HepG2 (cell line): ENCODE data around the gene USP7. TPM values are rescaled to one million over a fixed set of nuclear protein-coding genes. Genes with fewer than 3 reads are reported as not detected.

ENCODE experiments used
- AGO2 ChIP-seq: fragments of 200-400 bp; formaldehyde crosslinking; optimal IDR thresholded peaks from 2 replicates; pipeline ENCODE3; 2017; ENCODE audit warnings: mild to moderate bottlenecking, low read depth, low read length, moderate library complexity
- CHCHD3 ChIP-seq: sonication (generic); formaldehyde crosslinking; IDR thresholded peaks from 2 replicates; pipeline ENCODE4 v1.8.0; 2022; ENCODE audit warnings: mild to moderate bottlenecking, missing genetic modification reagents, moderate library complexity
- IRX3 ChIP-seq: sonication (generic); formaldehyde crosslinking; IDR thresholded peaks from 2 replicates; pipeline ENCODE4 v1.8.1; 2023; ENCODE audit warnings: mild to moderate bottlenecking, low read depth, missing genetic modification reagents, borderline replicate concordance
- ISL2 ChIP-seq: sonication (generic); formaldehyde crosslinking; IDR thresholded peaks from 2 replicates; pipeline ENCODE4 v1.5.0; 2020; ENCODE audit warnings: missing genetic modification reagents
- KDM5B ChIP-seq: sonication (generic); formaldehyde crosslinking; IDR thresholded peaks from 2 replicates; pipeline ENCODE4 v1.4.0; 2020; ENCODE audit warnings: missing genetic modification reagents, mild to moderate bottlenecking, borderline replicate concordance
- NFE2L2 ChIP-seq: fragments of 150-350 bp; IDR thresholded peaks from 2 replicates; pipeline ENCODE4 v1.6.1; 2014; ENCODE audit warnings: low read length
- RBFOX2 ChIP-seq: fragments of 200-400 bp; formaldehyde crosslinking; IDR thresholded peaks from 2 replicates; pipeline ENCODE4 v1.6.1; 2017; ENCODE audit warnings: low read depth, mild to moderate bottlenecking, low read length
- RXRA ChIP-seq: sonication (generic); formaldehyde crosslinking; IDR thresholded peaks from 2 replicates; pipeline ENCODE4 v1.5.1; 2020; ENCODE audit warnings: missing genetic modification reagents
- RXRB ChIP-seq: IDR thresholded peaks from 2 replicates; pipeline ENCODE4 v1.6.1; 2016; ENCODE audit warnings: borderline replicate concordance, missing genetic modification reagents, missing compliant biosample characterization
- TBX2 ChIP-seq: sonication (generic); formaldehyde crosslinking; IDR thresholded peaks from 2 replicates; pipeline ENCODE4 v1.5.0; 2020; ENCODE audit warnings: missing genetic modification reagents, mild to moderate bottlenecking, borderline replicate concordance
- THAP11 ChIP-seq: IDR thresholded peaks from 2 replicates; pipeline ENCODE4 v1.6.1; 2016; ENCODE audit warnings: missing biosample characterization, missing genetic modification reagents
- ZBTB42 ChIP-seq: sonication (generic); formaldehyde crosslinking; IDR thresholded peaks from 2 replicates; pipeline ENCODE4 v1.5.0; 2020; ENCODE audit warnings: mild to moderate bottlenecking, missing genetic modification reagents
- ZBTB7B ChIP-seq: sonication (generic); formaldehyde crosslinking; IDR thresholded peaks from 2 replicates; pipeline ENCODE4 v1.4.0; 2020; ENCODE audit warnings: missing genetic modification reagents
- ZFP37 ChIP-seq: sonication (generic); formaldehyde crosslinking; IDR thresholded peaks from 2 replicates; pipeline ENCODE4 v1.4.0; 2020; ENCODE audit warnings: missing genetic modification reagents, borderline replicate concordance
- ZNF260 ChIP-seq: sonication (generic); formaldehyde crosslinking; IDR thresholded peaks from 2 replicates; pipeline ENCODE4 v1.4.0; 2020; ENCODE audit warnings: missing genetic modification reagents, low read depth, mild to moderate bottlenecking, borderline replicate concordance
- ZNF552 ChIP-seq: sonication (generic); formaldehyde crosslinking; IDR thresholded peaks from 2 replicates; pipeline ENCODE4 v1.9.0; 2022; ENCODE audit warnings: missing genetic modification reagents, mild to moderate bottlenecking, borderline replicate concordance
- ZNF558 ChIP-seq: sonication (generic); formaldehyde crosslinking; IDR thresholded peaks from 2 replicates; pipeline ENCODE4 v1.9.0; 2022; ENCODE audit warnings: mild to moderate bottlenecking, missing genetic modification reagents, borderline replicate concordance
- ZNF607 ChIP-seq: sonication (generic); formaldehyde crosslinking; IDR thresholded peaks from 2 replicates; pipeline ENCODE4 v1.5.1; 2020; ENCODE audit warnings: missing genetic modification reagents, mild to moderate bottlenecking, borderline replicate concordance
- polyA plus RNA-seq, 8 experiments: library from polyadenylated mRNA; depleted of rRNA in 3 of 8; stranded (reverse) in 7 of 8; unstranded in 1 of 8; fragments of >200 nt; fragmentation: Illumina TruSeq in 4 of 8; extraction: Trizol in 4 of 8; gene quantifications; 2 replicates each; pipeline versions ENCODE4 v1.2.1 to v1.2.3, GENCODE V29; 2011 to 2016; ENCODE audit warnings: low read depth in 4 of 8, missing spikeins in 1 of 8, mixed read lengths in 1 of 8; ENCODE audit not compliant: insufficient read depth in 1 of 8
- total RNA-seq, 5 experiments: library from RNA; depleted of rRNA; stranded (reverse); fragments of >200 nt; fragmentation: Illumina TruSeq; extraction: Trizol; gene quantifications; 2 replicates each; pipeline ENCODE4 v1.2.3, GENCODE V29; 2016; ENCODE audit warnings: low read depth in 1 of 5
- TF ChIP-seq, protein P1 (sequence below): IDR thresholded peaks from 2 replicates; pipeline ENCODE4 v1.6.1; 2012; ENCODE audit warnings: low read depth, low read length, improper control_type of control experiment
- TF ChIP-seq, protein P2 (sequence below): sonication (generic); formaldehyde crosslinking; conservative IDR thresholded peaks from 2 replicates; pipeline ENCODE4 v1.4.0; 2020; ENCODE audit warnings: missing genetic modification reagents
- TF ChIP-seq, protein P3 (sequence below): sonication (generic); formaldehyde crosslinking; IDR thresholded peaks from 2 replicates; pipeline ENCODE4 v1.5.0; 2020; ENCODE audit warnings: missing genetic modification reagents
- TF ChIP-seq, protein P4 (sequence below): sonication (generic); formaldehyde crosslinking; IDR thresholded peaks from 2 replicates; pipeline ENCODE4 v1.8.0; 2022; ENCODE audit warnings: missing genetic modification reagents, mild to moderate bottlenecking, moderate library complexity, borderline replicate concordance
- TF ChIP-seq, protein P5 (sequence below): sonication (generic); IDR thresholded peaks from 2 replicates; pipeline ENCODE4 v1.6.1; 2016; ENCODE audit warnings: low read depth, borderline replicate concordance

USP7 gene
- total and polyA plus RNA-seq, 2 of the 13 experiments (the other 11 are each of a cell fraction or from before 2014, with no cell fraction given): 52.5 to 173 TPM

DNA sequence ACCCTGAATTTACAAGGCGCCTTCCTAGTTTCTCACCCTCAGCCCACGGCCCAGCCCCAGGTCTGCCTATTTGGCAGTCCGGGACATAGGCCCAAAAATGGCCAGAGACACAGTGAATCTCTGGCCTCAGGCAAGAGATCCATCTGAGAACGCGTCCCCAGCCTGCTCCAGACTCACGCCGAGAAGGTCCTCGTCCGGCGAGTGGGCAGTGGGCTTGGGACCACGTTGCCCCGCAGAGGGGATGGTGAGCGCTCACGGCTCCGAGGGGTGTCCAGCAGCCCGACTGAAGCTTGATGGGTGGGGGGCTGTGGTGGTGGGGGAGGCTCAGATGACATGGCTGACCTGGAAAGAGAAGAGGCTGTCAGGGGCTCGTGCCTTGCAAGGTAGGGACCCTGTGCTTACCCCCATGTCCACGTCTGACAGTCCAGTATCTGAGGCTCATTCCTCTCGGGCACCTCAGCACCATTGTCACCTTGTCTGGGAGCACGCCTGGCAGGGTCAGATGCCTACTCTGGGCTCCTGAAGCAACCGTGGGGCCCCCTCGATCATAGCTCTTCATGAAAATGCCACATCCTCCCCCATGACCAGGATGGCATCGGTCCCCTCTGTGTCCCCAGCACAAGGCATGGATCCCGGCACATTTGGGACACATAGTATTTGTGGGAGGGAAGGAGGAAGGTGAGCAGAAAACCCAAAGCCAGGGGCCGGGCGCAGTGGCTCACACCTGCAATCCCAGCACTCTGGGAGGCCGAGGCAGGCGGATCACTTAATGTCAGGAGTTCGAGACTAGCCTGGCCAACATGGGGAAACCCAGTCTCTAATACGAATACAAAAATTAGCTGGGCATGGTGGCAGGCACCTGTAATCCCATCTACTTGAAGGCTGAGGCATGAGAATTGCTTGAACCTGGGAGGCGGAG is 104.5 kb downstream of the USP7 start (continued):
- TF ChIP-seq RBFOX2: no peak
- TF ChIP-seq, protein P1, sequence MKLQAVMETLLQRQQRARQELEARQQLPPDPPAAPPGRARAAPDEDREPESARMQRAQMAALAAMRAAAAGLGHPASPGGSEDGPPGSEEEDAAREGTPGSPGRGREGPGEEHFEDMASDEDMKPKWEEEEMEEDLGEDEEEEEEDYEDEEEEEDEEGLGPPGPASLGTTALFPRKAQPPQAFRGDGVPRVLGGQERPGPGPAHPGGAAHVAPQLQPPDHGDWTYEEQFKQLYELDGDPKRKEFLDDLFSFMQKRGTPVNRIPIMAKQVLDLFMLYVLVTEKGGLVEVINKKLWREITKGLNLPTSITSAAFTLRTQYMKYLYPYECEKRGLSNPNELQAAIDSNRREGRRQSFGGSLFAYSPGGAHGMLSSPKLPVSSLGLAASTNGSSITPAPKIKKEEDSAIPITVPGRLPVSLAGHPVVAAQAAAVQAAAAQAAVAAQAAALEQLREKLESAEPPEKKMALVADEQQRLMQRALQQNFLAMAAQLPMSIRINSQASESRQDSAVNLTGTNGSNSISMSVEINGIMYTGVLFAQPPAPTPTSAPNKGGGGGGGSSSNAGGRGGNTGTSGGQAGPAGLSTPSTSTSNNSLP: no peak
- TF ChIP-seq, protein P2, sequence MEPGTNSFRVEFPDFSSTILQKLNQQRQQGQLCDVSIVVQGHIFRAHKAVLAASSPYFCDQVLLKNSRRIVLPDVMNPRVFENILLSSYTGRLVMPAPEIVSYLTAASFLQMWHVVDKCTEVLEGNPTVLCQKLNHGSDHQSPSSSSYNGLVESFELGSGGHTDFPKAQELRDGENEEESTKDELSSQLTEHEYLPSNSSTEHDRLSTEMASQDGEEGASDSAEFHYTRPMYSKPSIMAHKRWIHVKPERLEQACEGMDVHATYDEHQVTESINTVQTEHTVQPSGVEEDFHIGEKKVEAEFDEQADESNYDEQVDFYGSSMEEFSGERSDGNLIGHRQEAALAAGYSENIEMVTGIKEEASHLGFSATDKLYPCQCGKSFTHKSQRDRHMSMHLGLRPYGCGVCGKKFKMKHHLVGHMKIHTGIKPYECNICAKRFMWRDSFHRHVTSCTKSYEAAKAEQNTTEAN: no peak
- no peak for TF ChIP-seq ZNF558
- TF ChIP-seq ZNF607 (CRISPR knock-in tag): 0 out of 2 replicates have a peak, but pooled peaks have one; percentile 29
- no peak for TF ChIP-seq ZBTB7B
- no peak for TF ChIP-seq ZBTB42
- TF ChIP-seq, protein P3, sequence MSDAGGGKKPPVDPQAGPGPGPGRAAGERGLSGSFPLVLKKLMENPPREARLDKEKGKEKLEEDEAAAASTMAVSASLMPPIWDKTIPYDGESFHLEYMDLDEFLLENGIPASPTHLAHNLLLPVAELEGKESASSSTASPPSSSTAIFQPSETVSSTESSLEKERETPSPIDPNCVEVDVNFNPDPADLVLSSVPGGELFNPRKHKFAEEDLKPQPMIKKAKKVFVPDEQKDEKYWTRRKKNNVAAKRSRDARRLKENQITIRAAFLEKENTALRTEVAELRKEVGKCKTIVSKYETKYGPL: no peak
- TF ChIP-seq, protein P4, sequence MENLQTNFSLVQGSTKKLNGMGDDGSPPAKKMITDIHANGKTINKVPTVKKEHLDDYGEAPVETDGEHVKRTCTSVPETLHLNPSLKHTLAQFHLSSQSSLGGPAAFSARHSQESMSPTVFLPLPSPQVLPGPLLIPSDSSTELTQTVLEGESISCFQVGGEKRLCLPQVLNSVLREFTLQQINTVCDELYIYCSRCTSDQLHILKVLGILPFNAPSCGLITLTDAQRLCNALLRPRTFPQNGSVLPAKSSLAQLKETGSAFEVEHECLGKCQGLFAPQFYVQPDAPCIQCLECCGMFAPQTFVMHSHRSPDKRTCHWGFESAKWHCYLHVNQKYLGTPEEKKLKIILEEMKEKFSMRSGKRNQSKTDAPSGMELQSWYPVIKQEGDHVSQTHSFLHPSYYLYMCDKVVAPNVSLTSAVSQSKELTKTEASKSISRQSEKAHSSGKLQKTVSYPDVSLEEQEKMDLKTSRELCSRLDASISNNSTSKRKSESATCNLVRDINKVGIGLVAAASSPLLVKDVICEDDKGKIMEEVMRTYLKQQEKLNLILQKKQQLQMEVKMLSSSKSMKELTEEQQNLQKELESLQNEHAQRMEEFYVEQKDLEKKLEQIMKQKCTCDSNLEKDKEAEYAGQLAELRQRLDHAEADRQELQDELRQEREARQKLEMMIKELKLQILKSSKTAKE (CRISPR knock-in tag): no peak
- no peak for TF ChIP-seq IRX3
- TF ChIP-seq KDM5B (CRISPR knock-in tag): no peak; the same call in 1 of the 2 replicates
- no peak for TF ChIP-seq ZNF260 (CRISPR knock-in tag)
- TF ChIP-seq RXRB (CRISPR knock-in tag): no peak
- TF ChIP-seq THAP11: no peak
- no peak for TF ChIP-seq CHCHD3
- peak; percentile 90 for TF ChIP-seq AGO2
- no peak for TF ChIP-seq ZFP37 (CRISPR knock-in tag)
- TF ChIP-seq ISL2 (CRISPR knock-in tag): no peak
- TF ChIP-seq NFE2L2: no peak
- TF ChIP-seq RXRA (CRISPR knock-in tag): peak; percentile 27; the same call in 1 of the 2 replicates
- TF ChIP-seq TBX2: no peak
- TF ChIP-seq ZNF552 (CRISPR knock-in tag): no peak
- TF ChIP-seq, protein P5, sequence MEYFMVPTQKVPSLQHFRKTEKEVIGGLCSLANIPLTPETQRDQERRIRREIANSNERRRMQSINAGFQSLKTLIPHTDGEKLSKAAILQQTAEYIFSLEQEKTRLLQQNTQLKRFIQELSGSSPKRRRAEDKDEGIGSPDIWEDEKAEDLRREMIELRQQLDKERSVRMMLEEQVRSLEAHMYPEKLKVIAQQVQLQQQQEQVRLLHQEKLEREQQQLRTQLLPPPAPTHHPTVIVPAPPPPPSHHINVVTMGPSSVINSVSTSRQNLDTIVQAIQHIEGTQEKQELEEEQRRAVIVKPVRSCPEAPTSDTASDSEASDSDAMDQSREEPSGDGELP: no peak
